ENCODE data around the gene SOWAHD. TPM values are rescaled to one million over a fixed set of nuclear protein-coding genes. Genes with fewer than 3 reads are reported as not detected.
A peak's percentile ranks its signal among the peaks of the same experiment; 100 is the strongest.

The SOWAHD gene
- total RNA-seq, 1 experiment from 2014 or later = not detected

- Mint-ChIP-seq H3K27me3 (ENCODE audit: unreplicated experiment) (no peaks in the 10 kb centered on the region), H3K27ac (ENCODE audit: unreplicated experiment) (no peak overlapping the region), H3K9me3 (ENCODE audit: low read depth, unreplicated experiment) (no peaks in the 10 kb centered on the region), H3K36me3 (ENCODE audit: insufficient read depth, unreplicated experiment) (no peaks in the 10 kb centered on the region), H3K4me3 (ENCODE audit: low read depth, unreplicated experiment) (no peak overlapping the region), H3K4me1 (ENCODE audit: low read depth, unreplicated experiment) (no peaks in the 10 kb centered on the region)
- no peak for TF ChIP-seq CTCF (IDR thresholded peaks at IDR 0.05; ENCODE audit: unreplicated experiment)
- no TSS peak for BruUV-seq (replicated peaks)
- intact Hi-C loops (cut with micrococcal nuclease; ENCODE audit: unreplicated experiment) = no loop called here
- CTCF ChIA-PET = interaction anchor here (0.7 kb wide), 1 partner anchor 157 kb away, joined by 5 read pairs; the partner anchor contains the start of gene STEEP1
- no peak for DNase-seq
Observed at GRCh38 chrX:119721926-119722325, 36.5 kb upstream of the SOWAHD start.

GRCh38 chrX:119726900-119727555 is 31.4 kb upstream of the SOWAHD start:
- TF ChIP-seq CTCF (IDR thresholded peaks at IDR 0.05; ENCODE audit: unreplicated experiment) = no peak
- Mint-ChIP-seq H3K4me3 (ENCODE audit: low read depth, unreplicated experiment) (no peak overlapping the region), H3K9me3 (ENCODE audit: low read depth, unreplicated experiment) (no peaks in the 10 kb centered on the region), H3K27me3 (ENCODE audit: unreplicated experiment) (peaks cover 16% of the 10 kb centered on the region), H3K27ac (ENCODE audit: unreplicated experiment) (no peak overlapping the region), H3K4me1 (ENCODE audit: low read depth, unreplicated experiment) (no peaks in the 10 kb centered on the region), H3K36me3 (ENCODE audit: insufficient read depth, unreplicated experiment) (no peaks in the 10 kb centered on the region)
- no TSS peak for BruUV-seq (replicated peaks)
- intact Hi-C loops (cut with micrococcal nuclease; ENCODE audit: unreplicated experiment) = no loop called here
- CTCF ChIA-PET = interaction anchor here (0.6 to 1.0 kb wide), 4 partner anchors 16 to 85 kb away, joined by 3 to 5 read pairs (median 3); no protein-coding TSS in a partner anchor
- no peak for DNase-seq

- H3K36me3 Mint-ChIP-seq (ENCODE audit: insufficient read depth, unreplicated experiment) = no peaks in the 10 kb centered on the region
- no TSS peak for BruUV-seq (replicated peaks)
- TF ChIP-seq CTCF (IDR thresholded peaks at IDR 0.05; ENCODE audit: unreplicated experiment) = no peak
- intact Hi-C loops (cut with micrococcal nuclease; ENCODE audit: unreplicated experiment) = no loop called here
- no peak overlapping the region for H3K4me3 Mint-ChIP-seq (ENCODE audit: low read depth, unreplicated experiment)
- DNase-seq = peak; percentile 15
- H3K4me1 Mint-ChIP-seq (ENCODE audit: low read depth, unreplicated experiment) = no peaks in the 10 kb centered on the region
- CTCF ChIA-PET = interaction anchor here (0.6 to 3.1 kb wide), 4 partner anchors 28 to 124 kb away, joined by 3 to 24 read pairs (median 4); no protein-coding TSS in a partner anchor
- no peaks in the 10 kb centered on the region for H3K9me3 Mint-ChIP-seq (ENCODE audit: low read depth, unreplicated experiment)
- peaks cover 22% of the 10 kb centered on the region for H3K27me3 Mint-ChIP-seq (ENCODE audit: unreplicated experiment)
- no peak overlapping the region for H3K27ac Mint-ChIP-seq (ENCODE audit: unreplicated experiment)
Observed at GRCh38 chrX:119728487-119728886, 29.9 kb upstream of the SOWAHD start.

- DNase-seq = peak; percentile 68
- H3K9me3 Mint-ChIP-seq (ENCODE audit: low read depth, unreplicated experiment) = no peaks in the 10 kb centered on the region
Observed at GRCh38 chrX:119729408-119730201, 28.8 kb upstream of the SOWAHD start.

More at GRCh38 chrX:119729408-119730201, 28.8 kb upstream of the SOWAHD start:
- no TSS peak for BruUV-seq (replicated peaks)
- CTCF ChIA-PET = interaction anchor here (0.7 to 3.1 kb wide), 5 partner anchors 15 to 1665 kb away, joined by 3 to 24 read pairs (median 4); no protein-coding TSS in a partner anchor
- TF ChIP-seq CTCF (IDR thresholded peaks at IDR 0.05; ENCODE audit: unreplicated experiment) = peak; percentile 46
- Mint-ChIP-seq H3K4me1 (ENCODE audit: low read depth, unreplicated experiment) (no peaks in the 10 kb centered on the region), H3K27ac (ENCODE audit: unreplicated experiment) (no peak overlapping the region), H3K4me3 (ENCODE audit: low read depth, unreplicated experiment) (no peak overlapping the region), H3K36me3 (ENCODE audit: insufficient read depth, unreplicated experiment) (no peaks in the 10 kb centered on the region), H3K27me3 (ENCODE audit: unreplicated experiment) (peaks cover 24% of the 10 kb centered on the region)
- intact Hi-C loops (cut with micrococcal nuclease; ENCODE audit: unreplicated experiment) = loop anchor here (1.0 to 5.0 kb wide), 3 partner anchors 119 to 212 kb away; partner anchors contain the start of gene NKRF
